ENCODE data around the gene ADCY2.

The ADCY2 gene

DNA sequence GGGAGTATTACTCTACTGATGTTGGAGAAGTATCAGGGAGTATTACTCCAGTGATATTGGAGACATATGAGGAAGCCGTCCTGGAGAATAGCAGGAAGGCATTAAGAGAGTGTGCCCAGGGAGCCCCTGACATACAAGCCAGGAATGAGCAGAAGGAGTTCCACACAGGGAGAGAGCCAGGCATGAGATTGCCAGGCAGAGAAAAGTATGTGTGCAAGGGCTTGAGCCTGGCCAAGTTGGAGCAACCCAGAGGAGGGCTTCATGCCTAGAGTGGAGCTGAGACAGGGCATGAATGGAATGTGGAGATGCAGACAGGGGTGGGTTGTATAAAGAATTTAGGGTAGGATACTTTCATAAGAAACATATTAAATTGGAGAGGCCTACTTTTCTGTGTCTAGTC is 213.8 kb downstream of the ADCY2 start:
- DNase-seq: no peak

DNA sequence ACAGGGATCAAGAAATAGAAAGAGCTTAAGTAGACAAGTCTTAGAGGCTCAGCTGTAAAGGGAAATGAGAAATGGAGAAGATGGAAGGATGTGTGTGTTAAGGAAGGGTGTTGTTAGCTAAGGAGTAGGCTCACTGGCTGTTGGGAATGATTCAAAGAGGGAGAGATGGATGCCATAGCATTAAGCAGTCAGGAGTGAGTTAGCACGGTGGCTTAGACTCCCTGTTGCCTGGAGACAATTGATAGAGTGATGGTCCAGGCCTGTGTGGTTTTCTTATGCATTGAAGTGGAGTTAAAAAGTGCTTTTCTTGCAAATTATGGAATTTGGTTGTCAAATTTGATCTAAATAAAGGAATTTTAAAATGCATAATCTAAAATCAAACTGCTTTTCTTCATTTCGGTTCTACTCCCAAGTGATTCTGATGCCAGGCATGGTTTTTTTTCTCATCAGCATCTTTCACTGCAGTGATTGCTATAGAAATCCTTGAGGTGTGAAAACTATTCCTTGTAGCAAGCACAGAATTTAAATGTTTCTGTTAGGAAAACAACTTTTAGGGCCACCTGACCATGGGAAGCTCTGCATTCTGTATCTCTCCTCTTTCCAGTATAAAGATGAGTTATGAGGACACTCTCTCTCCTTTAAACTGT is 214.7 kb downstream of the ADCY2 start:
- DNase-seq: no peak

DNA sequence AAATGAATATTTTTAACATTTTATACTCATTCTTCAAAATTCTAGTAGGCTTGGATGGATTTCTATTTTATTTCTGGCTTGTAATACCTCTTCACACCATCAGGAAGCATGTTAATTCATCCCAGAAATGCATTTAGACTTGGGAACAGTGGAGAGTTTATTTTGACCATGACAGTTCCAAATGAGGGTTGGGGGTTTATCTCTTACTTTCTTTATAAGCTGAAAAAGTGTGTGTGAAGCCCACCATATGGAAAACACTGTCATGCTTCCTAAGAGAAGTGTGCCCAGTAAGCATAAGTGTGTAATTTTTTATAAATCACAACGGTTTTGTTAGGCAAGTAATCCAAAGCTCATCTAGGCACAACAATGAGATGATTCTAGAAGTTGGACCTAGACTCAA is 215.6 kb downstream of the ADCY2 start:
- DNase-seq: no peak

DNA sequence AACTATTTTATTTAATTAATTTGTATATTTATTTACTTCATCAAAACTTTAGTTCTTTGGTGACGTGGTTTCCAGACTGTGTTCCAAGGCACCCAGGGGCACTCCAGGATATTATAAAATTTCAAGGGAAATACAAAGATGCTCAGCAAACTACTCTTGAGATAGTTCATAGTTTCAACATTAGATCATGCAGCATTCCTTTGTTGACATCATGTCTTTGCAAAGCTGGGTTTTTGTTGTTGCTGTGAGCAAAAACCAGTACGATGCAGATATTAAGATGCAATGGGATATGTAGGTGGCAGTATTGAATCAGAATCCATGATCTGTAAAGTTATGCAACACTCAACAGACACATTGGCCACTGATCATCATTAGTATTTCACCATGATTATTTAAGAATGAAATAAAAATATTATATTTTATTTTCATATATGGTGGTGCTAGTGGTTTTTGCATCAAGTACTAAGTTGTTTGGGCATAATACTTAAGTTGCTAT is 219.7 kb downstream of the ADCY2 start:
- DNase-seq: no peak

DNA sequence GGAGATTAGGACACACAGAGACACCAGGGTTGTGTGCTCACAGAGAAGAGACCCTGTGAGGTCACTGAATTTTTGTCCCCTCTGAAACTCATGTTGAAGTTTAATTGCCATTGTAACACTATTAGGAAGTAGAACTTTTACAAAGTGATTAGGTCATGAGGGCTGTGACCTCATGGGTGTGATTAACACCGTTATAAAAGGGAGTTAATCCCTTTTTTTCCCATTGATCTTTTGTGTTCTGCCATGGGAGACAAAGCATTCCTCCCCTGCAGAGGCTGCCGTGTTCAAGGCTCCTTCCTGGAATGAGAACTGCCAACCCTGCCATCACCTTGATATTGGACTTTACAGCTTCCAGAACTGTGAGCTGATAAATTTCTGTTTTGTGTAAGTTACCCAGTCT is 221.0 kb downstream of the ADCY2 start:
- DNase-seq: no peak

DNA sequence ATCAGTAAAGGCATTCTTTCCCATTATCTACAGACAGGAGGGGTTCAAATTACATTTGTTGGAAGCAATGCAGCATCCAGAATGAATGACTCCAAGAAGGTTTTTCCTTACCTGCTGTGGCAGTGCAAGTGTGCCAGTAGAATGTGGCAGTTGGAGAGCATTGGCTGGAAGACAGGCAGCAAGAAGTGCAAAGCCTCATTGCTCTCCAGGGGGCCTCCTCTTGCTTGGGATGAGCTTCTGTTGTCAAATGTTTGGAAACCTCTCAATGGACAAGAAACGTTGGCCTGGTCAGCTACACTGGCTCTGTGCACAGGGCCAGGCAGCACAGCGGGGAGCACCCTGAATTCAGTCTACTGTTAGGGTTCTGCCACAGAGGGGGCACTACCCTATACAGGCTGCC is 226.6 kb downstream of the ADCY2 start:
- no peak for DNase-seq

DNA sequence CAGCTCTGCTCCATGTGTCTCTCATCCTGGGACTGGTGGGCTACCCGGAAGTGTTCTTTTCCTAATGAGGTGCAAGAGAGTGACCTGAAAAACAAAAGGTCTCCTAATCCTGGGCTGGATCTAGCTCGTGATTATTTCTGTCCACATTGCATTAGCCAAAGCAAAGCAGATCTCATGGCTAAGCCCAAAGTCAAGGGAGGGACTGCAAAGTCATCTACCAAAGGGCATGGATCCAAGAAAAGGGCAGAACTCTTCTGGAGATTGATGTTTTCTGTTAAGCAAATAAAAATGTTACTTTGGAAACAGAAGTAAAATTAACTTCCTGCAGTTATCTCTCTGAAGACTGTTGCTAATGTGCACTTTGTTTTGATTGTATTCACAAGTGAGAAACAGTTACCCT is 229.8 kb downstream of the ADCY2 start:
- no peak for DNase-seq

DNA sequence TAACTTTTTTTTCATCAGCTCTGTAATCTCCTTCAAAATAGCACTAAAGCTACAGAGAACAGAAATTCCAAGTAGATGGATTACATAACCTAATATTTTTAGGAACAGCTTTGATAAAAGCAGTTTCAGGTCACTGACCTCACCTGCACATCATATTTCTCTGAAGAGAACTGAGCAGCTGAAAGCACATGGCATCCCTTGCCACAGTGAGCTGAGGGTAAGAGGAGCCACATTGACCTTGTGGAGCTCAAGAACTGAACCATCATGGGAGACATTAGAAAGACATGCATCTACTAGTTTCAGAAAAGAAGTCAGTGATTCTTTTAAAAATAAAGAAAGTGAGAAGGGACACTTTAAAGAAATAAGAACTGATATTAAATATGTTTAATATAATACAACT is 232.3 kb downstream of the ADCY2 start:
- no peak for DNase-seq

DNA sequence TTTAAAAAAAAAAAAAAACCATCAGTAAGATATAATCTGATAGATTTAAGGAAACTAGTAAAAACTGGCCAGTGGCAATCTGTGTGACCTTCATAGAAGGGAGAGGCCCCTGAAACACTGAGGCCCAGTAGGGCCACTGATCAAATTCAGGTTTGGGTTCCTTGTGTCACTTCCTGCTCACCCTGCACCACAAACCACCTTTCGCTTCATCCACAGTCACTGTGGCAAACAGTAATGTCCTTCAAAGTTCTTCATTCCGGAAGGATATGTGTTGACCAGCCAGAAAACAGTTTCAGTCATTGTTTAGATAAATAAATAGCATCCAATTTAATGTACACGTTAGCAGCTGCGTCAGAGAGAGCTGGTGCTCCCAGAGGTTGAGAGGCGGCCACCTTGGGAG is 232.9 kb downstream of the ADCY2 start:
- DNase-seq: no peak

DNA sequence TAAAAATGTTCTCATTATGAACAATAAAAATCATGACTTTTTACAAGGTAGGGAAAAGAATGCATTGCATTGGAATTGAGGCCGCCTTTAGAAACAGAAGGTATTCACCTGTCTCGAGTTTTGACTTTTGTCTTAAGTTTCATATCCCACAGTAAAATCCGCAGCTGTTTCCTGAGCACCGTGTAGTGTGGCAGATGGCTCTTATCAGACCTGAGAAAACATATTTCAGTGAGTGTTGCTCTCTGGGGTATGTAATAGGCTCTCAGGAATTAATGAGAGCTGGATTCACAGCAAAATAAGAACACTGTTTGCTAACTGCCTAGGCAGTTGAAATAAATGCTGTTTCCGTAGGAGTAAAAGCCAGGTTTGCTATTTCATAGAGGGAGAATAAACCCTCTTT is 233.6 kb downstream of the ADCY2 start:
- DNase-seq: no peak

DNA sequence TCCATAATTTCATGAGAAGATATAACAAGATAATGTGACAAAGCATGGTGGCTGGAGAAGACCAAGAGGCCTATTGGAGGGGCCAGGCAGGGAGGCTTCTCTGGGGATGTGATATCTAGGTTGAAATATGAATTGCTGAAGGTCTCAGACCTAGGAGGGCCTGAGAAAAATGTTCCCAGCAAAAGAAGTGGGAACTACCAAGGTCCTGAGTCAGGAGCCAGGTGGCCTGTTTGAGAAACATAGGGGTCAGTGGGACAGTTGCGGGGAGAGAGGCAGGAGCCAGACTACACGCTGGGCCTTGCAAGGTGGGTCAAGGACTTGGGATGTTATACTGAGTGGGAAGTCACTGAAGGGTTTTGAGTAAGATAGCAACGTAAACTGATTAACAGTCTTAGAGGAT is 238.9 kb downstream of the ADCY2 start:
- DNase-seq: no peak

DNA sequence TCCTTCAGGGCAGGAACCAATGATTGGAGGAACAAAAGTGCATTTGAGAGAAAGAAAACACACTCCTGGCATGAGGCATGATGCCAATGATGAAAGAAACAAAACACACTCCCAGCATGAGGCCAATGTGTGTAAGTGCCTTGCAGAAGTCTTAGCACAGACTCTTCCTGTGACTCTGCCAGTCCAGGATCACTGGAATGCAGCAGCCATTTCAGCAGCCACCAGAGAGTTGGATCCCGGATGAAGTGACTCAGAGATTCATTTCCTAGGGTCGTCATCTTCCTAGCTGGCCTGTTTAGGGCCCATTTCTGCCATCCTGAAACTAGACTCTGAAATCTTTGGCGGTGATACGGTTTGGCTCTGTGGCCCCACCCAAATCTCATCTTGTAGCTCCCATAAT is 242.5 kb downstream of the ADCY2 start:
- no peak for DNase-seq

DNA sequence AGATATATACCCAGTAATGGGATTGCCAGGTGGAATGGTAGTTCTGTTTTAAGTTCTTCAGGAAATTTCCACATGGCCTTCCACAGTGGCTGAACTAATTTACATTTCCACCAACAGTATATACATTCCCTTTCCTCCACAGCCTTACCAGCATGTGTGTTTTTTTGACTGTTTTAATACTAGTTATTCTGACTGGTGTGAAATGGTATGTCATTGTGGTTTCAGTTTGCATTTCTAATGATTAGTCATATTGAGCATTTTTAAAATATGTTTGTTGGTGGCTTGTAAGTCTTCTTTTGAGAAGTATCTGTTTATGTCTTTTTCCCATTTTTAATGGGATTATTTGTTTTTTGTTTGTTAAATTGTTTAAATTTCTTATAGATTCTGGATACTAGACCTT is 246.1 kb downstream of the ADCY2 start:
- DNase-seq: no peak

DNA sequence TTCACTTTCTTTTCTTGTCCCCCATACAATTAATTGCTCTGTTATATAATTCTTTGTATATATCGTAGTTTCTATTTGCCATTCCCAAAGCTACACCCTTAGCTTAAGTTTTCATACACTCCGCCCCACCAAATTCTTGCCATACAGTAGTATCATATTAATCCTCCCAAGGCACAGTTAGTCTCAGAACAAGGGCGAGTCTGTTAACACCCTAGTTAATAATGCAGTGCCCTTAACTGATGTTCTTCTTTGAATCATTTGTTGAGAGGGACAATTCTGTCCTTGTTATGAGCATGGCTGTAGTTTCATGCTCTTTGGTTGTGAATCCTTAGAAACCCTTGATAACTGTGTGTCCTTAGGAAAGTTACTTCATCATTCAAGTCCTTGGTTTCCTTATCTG is 248.8 kb downstream of the ADCY2 start:
- DNase-seq: no peak

DNA sequence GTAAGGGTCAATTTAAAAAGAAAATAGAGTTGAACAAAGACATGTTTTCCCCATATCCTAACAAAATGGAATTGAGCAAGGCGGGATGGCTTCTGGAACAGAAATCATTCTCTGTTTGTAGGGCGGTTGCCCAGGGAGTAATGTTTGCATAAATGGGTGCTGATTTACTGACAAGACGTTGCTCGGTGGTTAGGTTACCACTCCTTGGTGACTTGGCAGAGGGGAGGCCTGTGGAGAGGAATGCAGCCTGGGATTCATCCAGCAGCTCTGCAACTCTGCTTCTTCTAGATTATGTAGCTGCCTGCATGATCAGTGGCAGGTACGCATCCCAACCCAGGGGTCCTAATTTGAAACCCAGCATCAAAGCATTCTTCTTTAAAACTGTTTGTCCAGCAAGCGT is 254.8 kb downstream of the ADCY2 start:
- no peak for DNase-seq

DNA sequence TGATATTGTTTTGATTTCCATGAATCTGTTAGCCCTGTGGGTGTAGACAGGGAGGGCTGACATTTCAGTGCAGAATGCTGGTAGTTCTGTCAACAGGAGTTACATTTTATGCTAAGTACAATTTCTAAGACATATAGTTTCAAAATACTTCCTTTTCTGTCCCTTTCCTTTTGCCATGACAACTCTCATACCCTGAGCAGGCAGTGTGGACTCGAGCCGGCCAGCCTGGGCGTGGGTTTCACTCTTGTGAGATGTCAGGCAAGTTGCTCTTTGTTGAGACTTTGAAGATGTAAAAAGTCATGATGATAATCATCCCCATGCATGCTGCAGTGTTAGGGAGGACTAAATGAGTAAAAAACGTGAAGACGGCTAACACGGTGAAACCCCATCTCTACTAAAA is 257.1 kb downstream of the ADCY2 start:
- DNase-seq: no peak

DNA sequence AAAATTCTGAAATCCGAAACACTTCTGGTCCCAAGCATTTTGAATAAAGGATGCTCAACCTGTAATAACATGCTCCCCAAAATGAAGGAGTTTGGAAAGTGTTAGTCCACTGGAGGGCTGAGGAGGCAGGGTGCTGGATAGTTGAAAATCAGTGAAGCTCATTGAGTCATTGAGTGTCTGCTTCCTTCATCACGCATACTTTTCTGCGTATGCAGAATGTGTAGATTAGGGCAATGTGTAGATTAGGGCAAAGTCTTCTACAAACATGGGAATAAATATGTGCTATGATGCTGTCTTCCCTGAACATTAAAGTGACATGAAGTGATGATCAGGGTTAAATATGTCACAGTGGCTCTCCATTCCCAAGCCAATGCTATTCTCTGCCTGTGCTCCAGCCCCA is 261.2 kb downstream of the ADCY2 start:
- no peak for DNase-seq

DNA sequence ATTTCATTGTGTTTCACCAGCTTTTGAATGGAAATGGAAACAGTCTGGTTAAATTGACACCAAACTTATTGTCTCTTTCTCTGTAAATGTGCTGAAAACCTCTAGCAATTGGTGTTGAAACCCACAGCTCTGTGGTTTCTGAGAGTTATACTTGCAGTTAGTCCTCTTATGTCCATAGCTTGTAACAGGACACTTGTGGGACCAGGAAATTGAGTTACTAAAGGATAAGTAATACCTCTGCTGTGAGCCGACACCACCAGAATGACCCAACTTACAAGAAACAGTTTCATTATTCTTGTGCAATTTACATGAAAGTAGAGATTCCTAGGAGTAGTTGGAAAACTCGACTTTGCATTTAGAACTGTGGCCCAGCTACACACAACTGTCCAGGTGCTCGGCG is 263.5 kb downstream of the ADCY2 start:
- DNase-seq: no peak

DNA sequence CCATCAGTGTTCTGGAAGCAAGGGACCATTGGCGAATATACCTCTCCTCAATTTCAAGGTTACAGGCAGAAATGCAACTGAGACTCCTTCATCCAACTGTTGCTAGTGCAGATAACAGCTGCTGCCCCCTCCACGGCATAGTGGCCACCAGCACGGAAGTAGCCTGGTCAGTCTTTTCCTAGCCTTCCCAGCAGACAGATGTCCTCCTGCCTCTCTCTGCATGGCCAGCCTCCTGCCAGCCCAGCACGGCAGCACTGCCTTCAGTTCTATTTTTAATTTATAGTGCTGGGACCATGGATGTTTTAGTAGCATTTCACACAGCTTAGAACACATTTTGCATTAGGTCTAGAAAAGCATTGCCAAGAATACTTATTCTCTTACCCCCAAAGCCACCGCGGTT is 266.4 kb downstream of the ADCY2 start:
- DNase-seq: no peak

DNA sequence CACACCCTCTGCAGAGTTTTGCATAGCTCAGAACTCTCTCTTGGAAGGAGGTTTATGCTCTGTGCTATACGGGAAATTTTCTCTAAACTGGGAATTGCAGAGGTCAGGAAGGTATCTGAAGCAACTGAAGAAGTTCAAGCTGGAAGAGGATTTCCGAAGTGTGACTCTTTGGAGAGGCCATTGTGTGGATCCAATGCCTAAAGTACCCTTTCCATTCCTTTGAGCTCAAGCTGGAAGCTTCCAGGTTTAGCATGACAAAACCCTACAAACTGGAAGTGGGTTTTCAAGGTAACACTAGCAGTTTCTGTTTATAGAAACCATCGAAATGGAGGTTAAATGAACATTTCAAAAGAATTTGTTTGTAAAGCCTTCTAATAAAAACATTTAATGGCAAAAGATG is 267.9 kb downstream of the ADCY2 start:
- no peak for DNase-seq

DNA sequence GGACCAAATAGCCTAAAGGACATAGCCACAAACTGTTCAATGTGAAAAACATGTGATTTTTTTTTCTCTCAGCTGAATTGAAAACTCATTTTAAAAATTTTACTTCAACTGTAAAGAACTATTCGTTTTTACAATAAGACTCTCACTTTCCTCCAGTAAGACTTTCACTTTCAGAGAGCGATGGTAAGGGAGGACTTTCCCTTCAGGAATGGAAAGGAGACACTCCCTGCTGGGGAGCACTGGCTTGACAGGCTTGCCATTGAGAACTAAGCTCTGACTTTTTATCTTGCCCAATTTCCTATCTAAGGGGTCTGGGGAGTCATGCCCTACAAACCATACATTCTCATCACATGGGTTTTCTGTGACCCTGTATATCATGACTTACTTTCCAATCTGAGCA is 268.3 kb downstream of the ADCY2 start:
- DNase-seq: no peak

DNA sequence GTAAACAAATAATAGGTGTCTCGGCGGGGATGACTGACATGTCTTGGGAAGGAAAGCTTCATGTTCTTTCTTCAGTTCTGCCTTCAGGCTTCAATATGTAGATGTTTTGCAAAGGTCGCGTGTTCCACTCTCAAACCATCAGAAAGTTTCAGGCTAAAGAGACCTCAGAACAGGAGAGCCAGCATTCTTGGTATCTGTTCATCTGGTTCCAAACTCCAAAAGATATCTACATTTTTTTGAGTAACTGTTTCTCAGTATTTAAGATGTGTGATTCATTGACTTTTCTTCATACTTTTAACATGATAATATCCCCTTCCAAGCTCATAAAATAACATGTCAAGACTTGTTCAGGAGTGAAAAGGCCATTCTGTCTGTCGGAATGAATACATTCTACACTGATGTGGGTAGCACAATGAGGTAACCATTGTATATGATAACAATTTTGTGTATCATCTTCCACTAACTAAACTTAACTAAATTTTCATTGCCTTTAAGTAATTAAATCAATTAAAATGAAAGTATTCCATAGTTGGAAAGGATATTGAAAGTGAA is 271.4 kb downstream of the ADCY2 start:
- no peak for DNase-seq

DNA sequence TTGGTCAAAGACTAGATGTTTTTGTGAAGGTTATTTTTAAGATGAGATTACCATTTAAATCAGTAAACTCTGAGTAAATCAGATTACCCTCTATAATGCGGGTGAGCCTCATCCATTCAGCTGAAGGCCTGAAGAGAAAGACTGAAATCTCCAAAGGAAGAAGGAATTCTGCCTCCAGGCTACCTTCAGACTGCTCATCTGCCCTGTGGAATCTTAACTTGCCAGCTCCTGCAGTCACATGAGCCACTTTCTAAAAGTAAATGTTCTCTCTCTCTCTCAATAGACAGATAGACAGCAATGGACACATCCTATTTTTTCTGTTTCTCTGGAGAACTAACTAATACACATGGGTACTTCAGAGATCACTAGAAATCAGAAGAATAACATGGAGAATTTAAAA is 272.2 kb downstream of the ADCY2 start:
- no peak for DNase-seq

DNA sequence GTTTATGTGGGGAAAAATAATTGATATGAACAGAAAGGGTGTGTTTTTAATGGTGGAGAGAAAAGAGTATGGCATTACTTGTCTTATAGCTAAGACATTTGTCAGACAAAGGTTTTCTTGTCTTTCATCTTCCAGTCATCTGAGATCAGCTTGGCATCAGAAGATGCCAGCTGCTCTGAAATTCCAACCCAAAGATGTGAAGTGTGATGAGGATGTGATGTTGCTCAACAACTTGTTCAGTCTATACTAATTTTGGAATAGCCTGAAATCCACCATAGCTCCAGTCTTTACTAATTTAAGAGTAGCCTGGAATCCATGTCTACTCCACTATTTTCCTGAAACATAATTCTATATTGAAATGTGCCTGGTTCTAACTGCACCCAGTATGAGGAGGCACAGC is 272.7 kb downstream of the ADCY2 start:
- DNase-seq: no peak

DNA sequence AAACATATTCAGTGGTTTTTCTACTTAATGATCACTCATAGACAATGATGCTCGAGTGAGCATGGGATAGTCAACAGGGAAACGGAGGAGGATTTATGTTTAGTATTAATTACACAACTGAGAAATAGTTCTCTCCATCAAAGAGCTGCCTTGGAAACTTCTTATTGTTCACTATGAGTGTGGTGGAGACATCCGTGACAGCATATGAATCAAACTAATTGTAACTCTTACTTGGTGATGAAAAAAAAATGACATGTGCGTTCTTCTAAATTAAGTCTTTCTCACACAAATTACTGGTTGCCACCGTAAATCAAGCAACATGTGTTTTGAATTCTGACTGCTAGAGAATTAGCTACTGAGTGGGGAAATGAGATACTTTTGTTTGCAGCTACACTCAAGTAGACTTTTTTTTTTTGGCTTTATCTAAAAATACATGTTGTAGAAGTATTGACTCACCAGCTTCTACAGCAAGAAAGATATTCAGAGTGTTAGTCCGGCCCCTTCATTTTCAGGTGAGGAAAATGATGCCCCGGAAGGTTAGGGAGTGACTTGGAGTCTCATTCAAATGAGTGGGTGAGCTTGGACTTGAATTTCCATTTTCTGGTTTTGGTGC is 275.5 kb downstream of the ADCY2 start:
- DNase-seq: no peak
